ENCODE data around the gene ECHS1. TPM values are rescaled to one million over a fixed set of nuclear protein-coding genes. Genes with fewer than 3 reads are reported as not detected.

ECHS1 gene
- total and polyA plus RNA-seq, 9 of the 15 experiments (the other 6 are each of a cell fraction or from before 2014, with no cell fraction given) = 16.6 to 100 (median 68.1) TPM

GRCh38 chr10:133349577-133350011 lies 23.6 kb downstream of the ECHS1 start:
- 36% methylated on average over 7 of the region's 9 CpGs for WGBS (ENCODE audit: insufficient coverage, low coverage, missing lambda C conversion rate)
- H3K27me3 ChIP-seq (ENCODE audit: control insufficient read depth in 2 of 2, insufficient read depth in 2 of 2, low read length in 2 of 2) = no peaks in the 10 kb centered on the region; a peak in 1 of 5 replicates
- ChIA-PET POLR2A (no interaction called here), CTCF (ENCODE audit: low intra/inter-chr PET ratio) (no interaction called here)
- no peak overlapping the region for H2AFZ ChIP-seq (ENCODE audit: low read depth, low read length)
- FAIRE-seq (no peak), ATAC-seq (no peak), DNase-seq (ENCODE audit: extremely low read depth in 1 of 4, low spot score in 3 of 4) (no peak)
- no peaks in the 10 kb centered on the region for H3K9me3 ChIP-seq (replicated peaks; ENCODE audit: control insufficient read depth, insufficient read depth, low read depth, low read length)
- intact Hi-C loops (cut with micrococcal nuclease) = no loop called here
- no peaks in the 10 kb centered on the region for H3K79me2 ChIP-seq (ENCODE audit: control insufficient read depth, insufficient read depth, low read length)
- H3K36me3 ChIP-seq (ENCODE audit: control insufficient read depth, insufficient read depth, low read length) = no peaks in the 10 kb centered on the region
- no peak overlapping the region for H3K4me3 ChIP-seq
- in situ Hi-C loops (cut with MboI) = no loop called here
- H3K9me1 ChIP-seq (ENCODE audit: control insufficient read depth, insufficient read depth, low read length) = no peaks in the 10 kb centered on the region
- H3K4me1 ChIP-seq (replicated peaks in 1 of 2; ENCODE audit: control insufficient read depth in 2 of 2, insufficient read depth in 2 of 2, low read length in 2 of 2) = peaks cover 0 to 49% of the 10 kb centered on the region in 2 experiments; a peak in 2 of 5 replicates
- no peaks in the 10 kb centered on the region for H4K20me1 ChIP-seq (replicated peaks; ENCODE audit: control insufficient read depth, insufficient read depth, low read length)
- BruUV-seq (replicated peaks) = no TSS peak
- H3K4me2 ChIP-seq (ENCODE audit: insufficient read depth, low read length) = no peak overlapping the region
- H3K27ac ChIP-seq (ENCODE audit: extremely low read depth, low read depth, low read length) = no peak overlapping the region
- H3K9ac ChIP-seq (ENCODE audit: insufficient read depth in 1 of 2, low read depth in 2 of 2, low read length in 2 of 2) = no peak overlapping the region; a peak in 1 of 4 replicates
- no peak for TF ChIP-seq OTX1 (CRISPR knock-in tag; IDR thresholded peaks at IDR 0.05)
- TF ChIP-seq TSC22D4 (tag; IDR thresholded peaks at IDR 0.05) = no peak
- TF ChIP-seq HINFP (tag; conservative IDR thresholded peaks at IDR 0.05; ENCODE audit: low read depth) = no peak
- TF ChIP-seq CEBPZ (IDR thresholded peaks at IDR 0.05; ENCODE audit: borderline replicate concordance, low read depth, low read length) = no peak
- no peak for TF ChIP-seq ZFP91 (CRISPR knock-in tag; IDR thresholded peaks at IDR 0.05)
- no peak for TF ChIP-seq SRSF1 (IDR thresholded peaks at IDR 0.05; ENCODE audit: low read depth, low read length)
- no peak for TF ChIP-seq NCOR1 (IDR thresholded peaks at IDR 0.05)
- no peak for TF ChIP-seq ZNF253 (CRISPR knock-in tag; conservative IDR thresholded peaks at IDR 0.05)
- no peak for TF ChIP-seq ZNF184 (CRISPR knock-in tag; IDR thresholded peaks at IDR 0.05)
- no peak for TF ChIP-seq SIN3B (IDR thresholded peaks at IDR 0.05; ENCODE audit: low read depth)
- TF ChIP-seq RBM22 (IDR thresholded peaks at IDR 0.05; ENCODE audit: low read depth, low read length, poor library complexity, severe bottlenecking) = peak; percentile 64
- no peak for TF ChIP-seq ZNF212 (CRISPR knock-in tag; IDR thresholded peaks at IDR 0.05)
- no peak for TF ChIP-seq HMG20B (CRISPR knock-in tag; IDR thresholded peaks at IDR 0.05)
- TF ChIP-seq ZNF766 (CRISPR knock-in tag; conservative IDR thresholded peaks at IDR 0.05) = no peak
- TF ChIP-seq NBN (IDR thresholded peaks at IDR 0.05; ENCODE audit: low read depth) = no peak
- no peak for TF ChIP-seq NR2F6 (CRISPR knock-in tag; IDR thresholded peaks at IDR 0.05)
- TF ChIP-seq ZBTB9 (CRISPR knock-in tag; IDR thresholded peaks at IDR 0.05) = no peak
